Posterior vena cava (tissue), 2 donors: ENCODE data around the gene FOXJ2. TPM values are rescaled to one million over a fixed set of nuclear protein-coding genes. Genes with fewer than 3 reads are reported as not detected.
A peak's percentile ranks its signal among the peaks of the same experiment; 100 is the strongest.
"Not testable (repeated sequence)": the region's sequence is repeated elsewhere in the genome, so short reads cannot be mapped to it uniquely, and the experiment has no call there.

Experiments
- DNase-seq: peaks from one replicate; pipeline ENCODE4 v3.0.0-alpha.2; 2020; ENCODE audit warnings: low spot score
- intact Hi-C, 2 donors: fragments of 100-400 bp; cut with DNase I; formaldehyde crosslinking; loops; one replicate each; pipeline versions ENCODE4 v1.14.1 to v1.14.2; 2022 to 2023
- total RNA-seq, 2 donors: library from RNA; stranded (reverse); fragmentation: NEBNext Ultra II Directional; extraction: Animal tissue kit (Norgen Biotek cat#: 25700); gene quantifications; one replicate each; pipeline ENCODE4 v1.2.1, GENCODE V29; 2021
- donor health status: DM: yes; HTN: yes; CAD: no.
- donor health status: DM: yes; HTN: yes; CAD: no.

The FOXJ2 gene
- total RNA-seq, 2 donors from 2014 or later = 20.4 to 23.8 TPM

- DNase-seq = peak; percentile 89
- intact Hi-C loops = no loop called here
Measured at GRCh38 chr12:8052679-8053078, 20.2 kb downstream of the FOXJ2 start.

- no peak for DNase-seq
- intact Hi-C loops = no loop called here
Measured at GRCh38 chr12:8054816-8055215, 22.3 kb downstream of the FOXJ2 start.

- intact Hi-C loops = no loop called here
Measured at GRCh38 chr12:8057306-8057705, 24.8 kb downstream of the FOXJ2 start.

GRCh38 chr12:8057839-8058238 is 25.3 kb downstream of the FOXJ2 start:
- no peak for DNase-seq
- intact Hi-C loops = no loop called here

More at GRCh38 chr12:8057306-8057705, 24.8 kb downstream of the FOXJ2 start:
- DNase-seq = no peak

GRCh38 chr12:8058506-8058905 is 26.0 kb downstream of the FOXJ2 start:
- intact Hi-C loops = no loop called here
- DNase-seq = no peak

GRCh38 chr12:8064131-8064530 is 31.6 kb downstream of the FOXJ2 start:
- intact Hi-C loops = no loop called here
- DNase-seq = no peak

GRCh38 chr12:8065991-8066594 is 33.6 kb downstream of the FOXJ2 start, which contains the start of gene C3AR1:
TSS of gene C3AR1 (minus strand) at chr12:8066359. CDS start at chr12:8060185, 6,174 bp downstream.
- intact Hi-C loops = no loop called here
- DNase-seq = no peak

- intact Hi-C loops = no loop called here
- no peak for DNase-seq
Measured at GRCh38 chr12:8069582-8069981, 37.1 kb downstream of the FOXJ2 start.

- DNase-seq, intact Hi-C loops: not testable (repeated sequence)
Measured at GRCh38 chr12:8071820-8072219, 39.3 kb downstream of the FOXJ2 start.

GRCh38 chr12:8075935-8076334 is 43.4 kb downstream of the FOXJ2 start:
- no peak for DNase-seq
- intact Hi-C loops = no loop called here

GRCh38 chr12:8076366-8076765 is 43.9 kb downstream of the FOXJ2 start:
- intact Hi-C loops = no loop called here
- no peak for DNase-seq

- no peak for DNase-seq
- intact Hi-C loops = no loop called here
Measured at GRCh38 chr12:8077207-8077606, 44.7 kb downstream of the FOXJ2 start.

- intact Hi-C loops = no loop called here
- no peak for DNase-seq
Measured at GRCh38 chr12:8078398-8078797, 45.9 kb downstream of the FOXJ2 start.

GRCh38 chr12:8078916-8079315 is 46.4 kb downstream of the FOXJ2 start:
- DNase-seq = no peak
- intact Hi-C loops = no loop called here

- DNase-seq = no peak
- intact Hi-C loops = no loop called here
Measured at GRCh38 chr12:8080120-8080519, 47.6 kb downstream of the FOXJ2 start.

- DNase-seq = no peak
- intact Hi-C loops = no loop called here
Measured at GRCh38 chr12:8081251-8081920, 48.9 kb downstream of the FOXJ2 start.

GRCh38 chr12:8082808-8083100 is 50.2 kb downstream of the FOXJ2 start:
- intact Hi-C loops = no loop called here
- DNase-seq = no peak

- intact Hi-C loops, DNase-seq: not testable (repeated sequence)
Measured at GRCh38 chr12:8084351-8084750, 51.8 kb downstream of the FOXJ2 start.

- DNase-seq = no peak
- intact Hi-C loops = no loop called here
Measured at GRCh38 chr12:8087666-8088065, 55.1 kb downstream of the FOXJ2 start.

GRCh38 chr12:8088574-8088973 is 56.1 kb downstream of the FOXJ2 start:
- no peak for DNase-seq
- intact Hi-C loops = no loop called here

- intact Hi-C loops = not testable (repeated sequence)
Measured at GRCh38 chr12:8089277-8089676, 56.8 kb downstream of the FOXJ2 start.

More at GRCh38 chr12:8089277-8089676, 56.8 kb downstream of the FOXJ2 start:
- not testable (repeated sequence) for DNase-seq
